ENCODE results near the gene E2F1. TPM values are rescaled to one million over a fixed set of nuclear protein-coding genes. Genes with fewer than 3 reads are reported as not detected.

The E2F1 gene
- total and polyA plus RNA-seq, 7 experiments from 2014 or later = 0.46 to 61.6 (median 1.5) TPM; not detected in 1

DNA sequence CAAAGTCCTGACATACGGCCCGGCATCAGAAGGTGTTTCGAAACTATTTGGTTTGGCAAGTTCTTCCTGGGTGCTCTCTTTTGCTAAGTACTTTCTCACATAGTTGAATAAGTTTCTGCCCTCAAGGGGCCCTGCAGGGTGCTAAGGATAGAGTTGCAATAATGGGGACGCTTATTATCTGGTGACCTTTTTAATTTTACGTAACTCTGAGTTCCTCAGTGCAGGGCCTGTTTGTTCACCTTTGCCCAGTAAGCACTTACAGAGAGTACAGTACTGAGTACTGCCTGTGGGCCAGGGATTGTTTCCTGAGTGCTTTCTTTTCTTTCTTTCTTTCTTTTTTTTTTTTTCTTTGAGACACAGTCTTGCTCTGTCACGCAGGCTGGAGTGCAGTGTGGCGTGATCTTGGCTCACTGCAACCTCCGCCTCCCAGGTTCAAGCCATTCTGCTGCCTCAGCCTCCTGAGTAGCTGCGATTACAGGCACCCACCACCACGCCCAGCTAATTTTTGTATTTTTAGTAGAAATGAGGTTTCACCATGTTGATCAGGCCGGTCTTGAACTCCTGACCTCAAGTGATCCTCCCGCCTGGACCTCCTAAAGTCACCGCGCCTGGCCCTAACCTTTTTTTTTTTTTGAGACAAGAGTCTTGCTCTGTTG lies 38.4 kb upstream of the E2F1 start:
- POLR2A ChIA-PET = no interaction called here
- H3K27me3 Mint-ChIP-seq = no peaks in the 10 kb centered on the region
- H3K4me1 Mint-ChIP-seq = peaks cover 7 to 13% (median 11%) of the 10 kb centered on the region in 7 donors
- DNase-seq (no peak), ATAC-seq (no peak)
- H3K4me3 Mint-ChIP-seq = no peak overlapping the region
- H3K9me3 ChIP-seq (ENCODE audit: control insufficient read depth in 2 of 3, low read length in 3 of 3) = no peaks in the 10 kb centered on the region
- peaks cover 0 to 3% (median 0%) of the 10 kb centered on the region in 3 experiments for H3K36me3 ChIP-seq (ENCODE audit: control insufficient read depth in 2 of 3, insufficient read depth in 3 of 3, low read length in 3 of 3)
- peaks cover 0 to 11% of the 10 kb centered on the region in 2 donors for H3K4me1 ChIP-seq (ENCODE audit: control insufficient read depth in 2 of 2, insufficient read depth in 2 of 2, low read length in 2 of 2)
- H3K36me3 Mint-ChIP-seq = peaks cover 0 to 5% (median 0%) of the 10 kb centered on the region in 5 donors
- no peak overlapping the region for H3K27ac ChIP-seq (ENCODE audit: low read depth, low read length)
- peaks cover 0 to 5% (median 0%) of the 10 kb centered on the region in 11 donors for H3K9me3 Mint-ChIP-seq
- H3K4me3 ChIP-seq (ENCODE audit: low read length) = no peak overlapping the region
- intact Hi-C loops (cut with micrococcal nuclease) = no loop called here
- CTCF ChIA-PET = no interaction called here
- no peaks in the 10 kb centered on the region for H3K27me3 ChIP-seq (ENCODE audit: control insufficient read depth in 2 of 2, insufficient read depth in 2 of 2, low read length in 2 of 2)
- H3K27ac Mint-ChIP-seq = no peak overlapping the region

DNA sequence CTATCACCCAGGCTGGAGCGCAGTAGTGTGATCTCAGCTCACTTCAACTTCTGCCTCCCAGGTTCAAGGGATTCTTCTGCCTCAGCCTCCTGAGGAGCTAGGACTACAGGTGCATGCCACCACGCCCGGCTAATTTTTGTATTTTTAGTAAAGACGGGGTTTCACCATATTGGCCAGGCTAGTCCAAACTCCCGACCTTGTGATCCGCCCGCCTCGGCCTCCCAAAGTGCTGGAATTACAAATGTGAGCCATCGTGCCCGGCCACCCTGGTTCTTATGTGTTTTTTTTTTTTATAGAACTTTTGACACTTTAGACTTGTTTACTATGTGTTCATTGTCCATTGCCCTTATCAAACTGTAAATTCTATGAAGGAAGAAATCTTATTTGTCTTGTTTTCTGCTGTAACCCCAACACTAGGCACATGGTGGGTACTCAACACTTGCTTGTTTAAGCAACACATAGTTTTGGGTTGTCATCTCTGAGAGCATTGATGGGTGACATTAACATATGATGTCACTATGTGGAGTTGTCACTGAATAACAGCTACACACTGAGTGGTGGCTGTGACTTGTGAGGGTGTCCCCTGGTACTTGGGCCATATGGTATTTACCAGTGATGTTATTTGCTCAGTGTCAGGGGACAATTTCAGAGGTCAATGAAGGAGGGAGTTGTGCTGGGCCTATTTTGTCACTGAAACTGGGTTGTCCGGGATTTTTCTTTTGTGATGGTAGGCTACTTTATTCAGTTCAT lies 35.4 kb upstream of the E2F1 start:
- POLR2A ChIA-PET = interaction anchor here (0.6 to 5.1 kb wide), 6 partner anchors 11 to 1842 kb away, joined by 4 to 36 read pairs (median 22); partner anchors contain the start of genes ACTL10 and ZNF341
- CTCF ChIA-PET = interaction anchor here (0.7 kb wide), 1 partner anchor 42 kb away, joined by 4 read pairs; no protein-coding TSS in a partner anchor
- ATAC-seq (no peak), DNase-seq (no peak)
- Mint-ChIP-seq H3K27ac (peak overlapping the region in 5 of 9 donors; percentile 26 to 92 (median 81)), H3K4me1 (peaks cover 18 to 30% (median 23%) of the 10 kb centered on the region in 7 donors), H3K4me3 (peak overlapping the region in 8 of 10 donors; percentile 27 to 93 (median 88)), H3K36me3 (peaks cover 0 to 6% (median under 1%) of the 10 kb centered on the region in 5 donors), H3K27me3 (no peaks in the 10 kb centered on the region), H3K9me3 (peaks cover 0 to 5% (median 0%) of the 10 kb centered on the region in 11 donors)
- Histone ChIP-seq H3K4me3 (ENCODE audit: low read length) (no peak overlapping the region), H3K4me1 (ENCODE audit: control insufficient read depth in 2 of 2, insufficient read depth in 2 of 2, low read length in 2 of 2) (peaks cover 0 to 22% of the 10 kb centered on the region in 2 donors), H3K9me3 (ENCODE audit: control insufficient read depth in 2 of 3, low read length in 3 of 3) (no peaks in the 10 kb centered on the region), H3K27me3 (ENCODE audit: control insufficient read depth in 2 of 2, insufficient read depth in 2 of 2, low read length in 2 of 2) (no peaks in the 10 kb centered on the region), H3K36me3 (ENCODE audit: control insufficient read depth in 2 of 3, insufficient read depth in 3 of 3, low read length in 3 of 3) (peaks cover 0 to 3% (median 0%) of the 10 kb centered on the region in 3 experiments), H3K27ac (ENCODE audit: low read depth, low read length) (no peak overlapping the region)
- intact Hi-C loops (cut with micrococcal nuclease) = no loop called here

DNA sequence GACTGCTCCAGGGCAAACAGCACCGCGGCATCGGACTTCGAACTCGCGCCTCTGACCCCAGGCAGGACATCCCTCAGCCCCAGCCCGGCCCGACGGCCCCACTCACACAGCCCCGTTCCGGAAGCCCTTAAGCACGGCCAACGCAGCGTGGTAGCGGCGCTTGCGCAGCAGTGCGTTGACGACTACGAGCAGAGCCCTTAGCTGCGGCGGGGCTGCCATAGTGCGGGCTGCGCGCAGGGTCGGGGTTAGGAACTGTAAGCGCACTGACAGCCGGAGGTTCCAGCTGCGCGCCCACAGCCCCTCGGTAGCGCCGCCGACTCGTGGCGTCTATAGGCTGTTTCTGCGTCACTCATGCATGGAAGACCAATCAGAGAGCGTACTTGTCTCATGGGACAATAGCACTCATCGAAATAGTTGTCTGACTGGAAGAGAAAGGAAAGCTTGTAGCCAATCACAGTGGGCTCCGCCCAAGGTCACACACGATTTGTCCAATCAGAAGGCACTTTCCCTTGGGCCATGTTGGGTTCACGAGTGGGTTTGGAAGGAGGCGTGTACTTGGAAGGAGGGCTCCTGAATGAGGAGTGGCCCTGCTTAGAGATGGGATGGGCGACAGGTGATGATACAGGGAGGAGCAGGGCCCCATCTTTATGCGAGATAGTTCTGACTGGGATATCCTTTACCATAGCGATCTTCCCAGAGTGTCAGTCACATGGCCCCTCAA lies 34.0 kb upstream of the E2F1 start, which contains the start of gene PXMP4:
Gene PXMP4, minus strand, starts transcription at position 322 of the 721 bp plus-strand sequence. Its CDS starts 103 bp downstream, at position 219.
- no peaks in the 10 kb centered on the region for H3K27me3 ChIP-seq (ENCODE audit: control insufficient read depth in 2 of 2, insufficient read depth in 2 of 2, low read length in 2 of 2)
- Mint-ChIP-seq H3K9me3 (peaks cover 0 to 5% (median 0%) of the 10 kb centered on the region in 11 donors), H3K4me1 (peaks cover 22 to 36% (median 27%) of the 10 kb centered on the region in 7 donors), H3K27me3 (no peaks in the 10 kb centered on the region), H3K27ac (peak within 1 kb of the TSS; percentile 81 to 97 (median 87)), H3K36me3 (peaks cover 0 to 10% (median 7%) of the 10 kb centered on the region in 5 donors), H3K4me3 (peak within 1 kb of the TSS; percentile 81 to 95 (median 90))
- peak within 1 kb of the TSS; percentile 87 for H3K4me3 ChIP-seq (ENCODE audit: low read length)
- peaks cover 0 to 22% of the 10 kb centered on the region in 2 donors for H3K4me1 ChIP-seq (ENCODE audit: control insufficient read depth in 2 of 2, insufficient read depth in 2 of 2, low read length in 2 of 2)
- DNase-seq = peak; percentile 60 to 97 (median 94)
- peaks cover 0 to 3% (median 0%) of the 10 kb centered on the region in 3 experiments for H3K36me3 ChIP-seq (ENCODE audit: control insufficient read depth in 2 of 3, insufficient read depth in 3 of 3, low read length in 3 of 3)
- intact Hi-C loops (cut with micrococcal nuclease) = loop anchor here (1.0 kb wide), 9 partner anchors 11 to 392 kb away; partner anchors contain the start of genes CHMP4B (in 2 of the 2), E2F1 (in 2 of the 2), EIF2S2 (in 1 of the 2) and NECAB3 (in 1 of the 2)
- H3K27ac ChIP-seq (ENCODE audit: low read depth, low read length) = peak within 1 kb of the TSS; percentile 74
- peak; percentile 98 for ATAC-seq
- ChIA-PET CTCF (interaction anchor here (0.6 to 1.8 kb wide), 5 partner anchors 41 to 207 kb away, joined by 3 to 4 read pairs (median 4); no protein-coding TSS in a partner anchor), POLR2A (interaction anchor here (1.0 to 5.1 kb wide), 20 partner anchors 10 to 392 kb away, joined by 3 to 36 read pairs (median 4); partner anchors contain the start of genes ACTL10, CBFA2T2, CHMP4B and EIF2S2)
- H3K9me3 ChIP-seq (ENCODE audit: control insufficient read depth in 2 of 3, low read length in 3 of 3) = no peaks in the 10 kb centered on the region

DNA sequence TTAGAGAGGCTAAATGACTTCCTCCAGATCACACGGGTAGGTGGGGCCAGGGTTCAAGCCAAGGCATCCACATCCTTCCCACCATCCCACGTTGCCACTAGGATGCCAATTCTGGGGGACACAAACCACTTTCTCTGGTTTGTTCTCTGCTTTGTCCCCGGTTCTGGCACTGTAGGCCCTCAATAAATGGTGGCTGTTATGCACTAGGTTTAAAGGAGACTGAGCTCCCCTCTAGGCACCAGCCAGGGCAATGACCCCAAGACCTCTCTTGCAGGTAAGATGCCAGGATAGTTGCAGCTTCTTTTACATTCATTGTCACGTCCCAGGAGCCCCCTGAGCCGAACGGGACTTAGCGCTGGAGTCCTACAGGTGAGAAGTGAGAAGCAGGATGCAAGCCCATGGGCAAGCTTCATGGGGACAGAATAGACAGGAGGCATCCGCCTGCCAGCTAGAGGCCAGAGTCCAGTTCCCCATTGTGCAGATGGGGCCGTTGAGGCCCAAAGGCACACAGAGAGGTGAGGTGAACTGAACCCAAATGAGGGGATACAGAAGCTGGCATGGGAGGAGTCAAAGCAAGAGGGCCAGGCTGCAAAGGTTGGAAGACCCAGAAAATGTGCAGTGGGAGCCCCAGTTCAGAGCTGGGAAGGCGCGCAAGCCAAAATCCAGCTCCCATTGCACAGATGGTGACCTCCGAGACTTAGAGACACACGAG lies 33.2 kb upstream of the E2F1 start:
- Mint-ChIP-seq H3K36me3 (peaks cover 0 to 10% (median 7%) of the 10 kb centered on the region in 5 donors), H3K4me1 (peaks cover 22 to 36% (median 27%) of the 10 kb centered on the region in 7 donors), H3K27me3 (no peaks in the 10 kb centered on the region), H3K9me3 (peaks cover 0 to 5% (median 0%) of the 10 kb centered on the region in 11 donors), H3K27ac (peak overlapping the region; percentile 81 to 97 (median 87)), H3K4me3 (peak overlapping the region; percentile 81 to 95 (median 90))
- peak overlapping the region; percentile 87 for H3K4me3 ChIP-seq (ENCODE audit: low read length)
- DNase-seq (peak in 2 of 9 donors; percentile 2 to 9), ATAC-seq (no peak)
- no peaks in the 10 kb centered on the region for H3K9me3 ChIP-seq (ENCODE audit: control insufficient read depth in 2 of 3, low read length in 3 of 3)
- H3K4me1 ChIP-seq (ENCODE audit: control insufficient read depth in 2 of 2, insufficient read depth in 2 of 2, low read length in 2 of 2) = peaks cover 0 to 22% of the 10 kb centered on the region in 2 donors
- H3K36me3 ChIP-seq (ENCODE audit: control insufficient read depth in 2 of 3, insufficient read depth in 3 of 3, low read length in 3 of 3) = peaks cover 0 to 8% (median 3%) of the 10 kb centered on the region in 3 experiments
- intact Hi-C loops (cut with micrococcal nuclease) = no loop called here
- peak overlapping the region; percentile 74 for H3K27ac ChIP-seq (ENCODE audit: low read depth, low read length)
- no peaks in the 10 kb centered on the region for H3K27me3 ChIP-seq (ENCODE audit: control insufficient read depth in 2 of 2, insufficient read depth in 2 of 2, low read length in 2 of 2)
- ChIA-PET POLR2A (interaction anchor here (0.8 to 5.1 kb wide), 19 partner anchors 9 to 393 kb away, joined by 3 to 36 read pairs (median 4); partner anchors contain the start of genes ACTL10, CBFA2T2, CHMP4B and EIF2S2), CTCF (interaction anchor here (0.8 to 1.8 kb wide), 4 partner anchors 40 to 206 kb away, joined by 3 to 4 read pairs (median 4); no protein-coding TSS in a partner anchor)

DNA sequence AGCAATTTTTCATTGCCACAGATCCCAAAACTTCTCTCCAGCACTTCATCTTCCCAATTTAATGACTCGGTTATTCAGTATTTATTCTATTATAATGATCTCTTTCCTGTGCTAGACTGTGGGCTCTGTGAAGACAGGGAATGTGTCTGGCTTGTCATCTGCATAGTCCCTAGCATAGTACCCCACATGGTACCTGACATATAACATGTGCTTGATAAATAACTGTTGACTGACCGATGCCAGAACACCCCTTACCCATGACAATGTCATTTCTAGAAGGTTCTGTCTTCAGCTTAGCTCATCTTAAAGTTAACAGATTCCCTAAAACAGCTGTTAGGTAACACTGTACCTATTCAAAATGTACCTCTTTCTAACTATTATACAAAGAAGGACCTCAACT lies 30.3 kb upstream of the E2F1 start:
- Histone ChIP-seq H3K4me1 (ENCODE audit: control insufficient read depth in 2 of 2, insufficient read depth in 2 of 2, low read length in 2 of 2) (peaks cover 0 to 22% of the 10 kb centered on the region in 2 donors), H3K4me3 (ENCODE audit: low read length) (no peak overlapping the region), H3K9me3 (ENCODE audit: control insufficient read depth in 2 of 3, low read length in 3 of 3) (no peaks in the 10 kb centered on the region), H3K27me3 (ENCODE audit: control insufficient read depth in 2 of 2, insufficient read depth in 2 of 2, low read length in 2 of 2) (no peaks in the 10 kb centered on the region), H3K36me3 (ENCODE audit: control insufficient read depth in 2 of 3, insufficient read depth in 3 of 3, low read length in 3 of 3) (peaks cover 0 to 36% (median 11%) of the 10 kb centered on the region in 3 experiments), H3K27ac (ENCODE audit: low read depth, low read length) (no peak overlapping the region)
- Mint-ChIP-seq H3K9me3 (peaks cover 0 to 5% (median 0%) of the 10 kb centered on the region in 11 donors), H3K36me3 (peaks cover 5 to 32% (median 19%) of the 10 kb centered on the region in 5 donors), H3K27ac (peak overlapping the region in 3 of 9 donors; percentile 14 to 73 (median 48)), H3K4me1 (peaks cover 23 to 36% (median 28%) of the 10 kb centered on the region in 7 donors), H3K4me3 (no peak overlapping the region), H3K27me3 (no peaks in the 10 kb centered on the region)
- no peak for DNase-seq
- POLR2A ChIA-PET = interaction anchor here (0.9 kb wide), 1 partner anchor 279 kb away, joined by 3 read pairs; no protein-coding TSS in a partner anchor
- ATAC-seq = no peak
- intact Hi-C loops (cut with micrococcal nuclease) = no loop called here
- CTCF ChIA-PET = no interaction called here
